Effector CD8-positive, alpha-beta T cell (primary cell): ENCODE measurements around the gene BHLHA9.
"Not testable (repeated sequence)": the region's sequence is repeated elsewhere in the genome, so short reads cannot be mapped to it uniquely, and the experiment has no call there.

Source experiments
- DNase-seq: peaks from one replicate; lab custom pipeline; 2025; lab: John Stamatoyannopoulos, UW

BHLHA9 gene

DNA sequence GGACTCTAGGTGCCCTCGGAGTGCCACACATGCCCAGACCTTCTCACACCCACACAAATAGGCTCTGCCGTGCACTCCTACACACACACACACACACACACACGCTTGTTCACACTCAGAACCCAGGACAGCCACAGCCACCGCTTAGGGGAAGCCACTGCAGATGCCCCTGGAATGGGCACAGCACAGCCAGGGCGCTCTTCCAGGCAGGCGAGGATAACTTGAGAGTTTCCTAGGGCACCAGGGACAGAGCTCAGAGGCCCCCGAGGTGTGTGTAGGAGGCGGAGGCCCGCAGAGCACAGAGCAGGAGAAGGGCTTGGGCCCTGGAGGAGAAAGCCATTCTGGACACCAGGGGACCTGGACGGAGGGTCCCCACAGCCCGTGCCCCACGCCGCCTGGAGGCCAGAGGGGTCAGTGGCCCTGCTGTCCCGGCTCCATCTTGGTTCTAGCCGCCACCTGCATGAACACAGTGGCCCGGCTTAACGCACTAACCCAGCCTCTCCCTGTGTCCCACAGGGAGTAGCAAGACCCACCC lies 30.2 kb downstream of the BHLHA9 start:
- no peak for DNase-seq

GRCh38 chr17:1301546-1301945 lies 31.3 kb downstream of the BHLHA9 start:
- no peak for DNase-seq

DNA sequence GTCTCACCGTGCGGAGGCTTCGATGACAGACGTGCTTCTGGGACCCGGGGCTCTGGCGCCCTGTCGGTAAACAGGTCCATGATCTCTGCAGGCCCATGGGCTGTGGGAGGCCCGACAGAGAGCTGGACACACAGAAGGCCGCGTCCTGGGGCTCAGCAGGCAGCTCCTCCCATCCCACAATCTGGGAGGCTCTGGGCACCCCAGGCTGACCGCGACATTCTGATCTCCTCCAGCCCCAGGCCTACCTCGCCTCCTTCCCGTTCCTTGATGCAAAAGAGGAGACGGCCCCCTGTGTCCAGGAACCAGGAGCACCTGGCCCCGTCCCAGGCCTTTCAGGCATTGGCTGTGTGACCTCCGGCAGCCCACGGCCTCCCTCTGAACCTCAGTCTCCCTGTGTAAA lies 32.5 kb downstream of the BHLHA9 start:
- DNase-seq: no peak

DNA sequence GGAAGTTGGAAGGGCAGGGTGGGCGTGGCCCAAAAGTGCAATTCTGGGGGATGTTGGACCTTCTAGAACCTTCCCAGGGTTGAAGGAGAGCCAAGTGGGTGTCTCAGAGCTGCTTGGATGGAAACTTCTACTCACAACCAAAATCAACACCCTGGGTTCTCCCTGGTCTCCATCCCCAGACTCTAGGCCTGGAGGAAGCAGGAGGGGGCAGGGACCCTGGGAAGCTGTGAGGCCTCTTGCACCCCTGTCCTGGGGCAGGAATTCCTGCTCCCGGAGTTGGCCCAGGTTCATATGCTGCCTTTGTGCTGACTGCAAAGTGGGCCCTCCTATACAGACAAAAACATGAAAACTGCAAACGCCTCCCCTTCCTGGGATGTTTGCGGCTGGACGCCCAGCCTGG lies 34.3 kb downstream of the BHLHA9 start:
- no peak for DNase-seq

- DNase-seq: no peak
Observed at GRCh38 chr17:1304962-1305563, 34.8 kb downstream of the BHLHA9 start.

- DNase-seq: not testable (repeated sequence)
Observed at GRCh38 chr17:1307829-1308228, 37.6 kb downstream of the BHLHA9 start.

DNA sequence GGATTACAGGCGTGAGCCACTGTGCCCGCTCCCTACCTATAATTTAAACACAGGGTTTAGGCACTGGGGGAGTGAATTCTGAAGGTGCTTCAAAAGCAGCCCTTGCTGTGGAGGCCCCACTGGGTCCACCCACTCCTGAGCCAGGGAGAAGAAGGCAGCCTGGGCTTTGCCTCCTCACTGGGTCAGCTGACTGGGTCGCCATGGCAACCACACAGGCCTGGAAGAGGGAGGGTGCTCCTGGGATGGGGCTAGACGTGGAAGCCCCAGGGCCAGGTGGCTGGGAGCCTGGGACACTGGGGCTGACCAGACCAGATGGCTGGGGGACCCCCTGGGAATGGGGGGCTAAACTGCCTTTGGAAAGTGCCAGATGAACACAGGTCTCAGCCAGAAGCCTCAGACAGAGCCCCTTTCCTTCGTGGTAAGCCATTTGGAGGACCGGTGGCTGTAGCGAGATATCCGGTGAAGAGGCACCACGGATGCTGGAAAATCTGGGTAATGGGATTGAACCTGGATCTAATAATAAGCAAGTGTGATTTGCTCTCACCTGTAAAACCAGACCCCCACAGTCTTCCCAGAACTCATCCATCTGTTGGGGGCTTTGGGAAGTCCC lies 42.1 kb downstream of the BHLHA9 start:
- DNase-seq: no peak

DNA sequence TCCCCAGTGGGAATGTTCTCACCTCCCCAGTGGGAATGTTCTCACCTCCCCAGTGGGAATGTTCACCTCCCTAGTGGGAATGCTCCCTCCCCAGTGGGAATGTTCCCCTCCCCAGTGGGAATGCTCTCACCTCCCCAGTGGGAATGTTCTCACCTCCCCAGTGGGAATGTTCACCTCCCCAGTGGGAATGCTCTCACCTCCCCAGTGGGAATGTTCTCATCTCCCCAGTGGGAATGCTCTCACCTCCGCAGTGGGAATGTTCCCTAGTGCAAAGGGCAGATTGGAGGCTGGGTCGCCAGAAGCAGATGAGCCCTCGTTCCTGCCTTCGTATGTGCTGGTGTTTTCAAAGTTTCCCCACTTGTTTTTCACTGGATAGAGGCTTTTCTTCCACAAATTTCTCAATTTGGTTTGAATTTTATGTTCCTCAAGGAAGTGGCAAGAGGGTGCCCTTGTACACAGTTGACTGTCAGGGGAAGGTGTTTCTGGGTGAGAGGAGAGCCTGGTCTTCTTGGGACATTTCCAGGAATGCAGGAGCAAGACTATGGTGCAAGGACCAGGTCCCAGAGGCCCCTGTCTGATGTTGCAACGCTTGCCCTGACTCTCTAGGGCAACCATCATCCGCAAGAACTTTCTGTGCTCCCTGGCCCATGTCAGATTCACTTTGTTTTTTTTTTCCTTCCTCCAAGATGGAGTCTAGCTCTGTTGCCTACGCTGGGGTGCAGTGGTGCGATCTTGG lies 43.2 kb downstream of the BHLHA9 start:
- no peak for DNase-seq

GRCh38 chr17:1315409-1315808 lies 45.2 kb downstream of the BHLHA9 start:
- no peak for DNase-seq

- DNase-seq: no peak
Observed at GRCh38 chr17:1315891-1316403, 45.7 kb downstream of the BHLHA9 start.
